ENCODE results near the gene CREB5.
"Not testable (repeated sequence)": the region's sequence is repeated elsewhere in the genome, so short reads cannot be mapped to it uniquely, and the experiment has no call there.

Gene CREB5

GRCh38 chr7:28411876-28412662, at the start of gene CREB5:
CREB5 (plus strand) TSS chr7:28412518; CDS start chr7:28412915, 397 bp downstream.
- DNase-seq = no peak

GRCh38 chr7:28362812-28363211, 49.5 kb upstream of the CREB5 start:
- no peak for DNase-seq

- no peak for DNase-seq
These were observed 48.2 kb upstream of the CREB5 start for GRCh38 chr7:28364082-28364481.

GRCh38 chr7:28369523-28369922, 42.8 kb upstream of the CREB5 start:
- no peak for DNase-seq

GRCh38 chr7:28371846-28372245, 40.5 kb upstream of the CREB5 start:
- DNase-seq = no peak

GRCh38 chr7:28373990-28374389, 38.3 kb upstream of the CREB5 start:
- DNase-seq = no peak

- no peak for DNase-seq
These were observed 36.6 kb upstream of the CREB5 start for GRCh38 chr7:28375729-28376128.

- DNase-seq = no peak
These were observed 35.7 kb upstream of the CREB5 start for GRCh38 chr7:28376634-28377033.

- DNase-seq = no peak
These were observed 33.7 kb upstream of the CREB5 start for GRCh38 chr7:28378574-28379149.

GRCh38 chr7:28381466-28381865, 30.9 kb upstream of the CREB5 start:
- no peak for DNase-seq

- no peak for DNase-seq
These were observed 30.2 kb upstream of the CREB5 start for GRCh38 chr7:28382144-28382543.

GRCh38 chr7:28383975-28384374, 28.3 kb upstream of the CREB5 start:
- no peak for DNase-seq

- DNase-seq = peak; percentile 31
These were observed 22.6 kb upstream of the CREB5 start for GRCh38 chr7:28389504-28390395.

GRCh38 chr7:28390426-28390825, 21.9 kb upstream of the CREB5 start:
- DNase-seq = no peak

GRCh38 chr7:28392289-28392688, 20.0 kb upstream of the CREB5 start:
- DNase-seq = no peak

GRCh38 chr7:28395404-28395803, 16.9 kb upstream of the CREB5 start:
- no peak for DNase-seq

- no peak for DNase-seq
These were observed 16.5 kb upstream of the CREB5 start for GRCh38 chr7:28395831-28396230.

- no peak for DNase-seq
These were observed 15.2 kb upstream of the CREB5 start for GRCh38 chr7:28397141-28397540.

- DNase-seq = no peak
These were observed 11.4 kb upstream of the CREB5 start for GRCh38 chr7:28400838-28401360.

- DNase-seq = not testable (repeated sequence)
These were observed 10.8 kb upstream of the CREB5 start for GRCh38 chr7:28401567-28401966.

- no peak for DNase-seq
These were observed 6.7 kb upstream of the CREB5 start for GRCh38 chr7:28405662-28406061.

- no peak for DNase-seq
These were observed 6.1 kb upstream of the CREB5 start for GRCh38 chr7:28406192-28406591.

GRCh38 chr7:28407651-28408050, 4.7 kb upstream of the CREB5 start:
- no peak for DNase-seq

Measured in NCI-H446 treated with DMSO at 0.1 percent for 48 hours (cell line).